OCI-LY7 (cell line): ENCODE results near the gene SCLT1. TPM values are rescaled to one million over a fixed set of nuclear protein-coding genes. Genes with fewer than 3 reads are reported as not detected.

ENCODE experiments used
- BruUV-seq: library from RNA; stranded (reverse); fragments of 400-500 nt; replicated peaks from 2 replicates; lab custom pipeline; 2021; lab: Mats Ljungman, UMichigan
- CTCF ChIA-PET: fragments of 300-600 bp; sonication (Branson Sonifier 250); formaldehyde crosslinking; loops from one replicate; lab custom pipeline; 2022; ENCODE audit warnings: antibody characterized with exemption; ENCODE audit not compliant: unreplicated experiment; lab: Charles Lee
- POLR2A ChIA-PET: fragments of 300-600 bp; sonication (Branson Sonifier 250); formaldehyde crosslinking; loops from one replicate; lab custom pipeline; 2022; ENCODE audit warnings: antibody characterized with exemption; lab: Charles Lee
- DNase-seq: peaks from one replicate; pipeline ENCODE4 v3.0.0-alpha.2; 2015; ENCODE audit warnings: low spot score
- H2AFZ ChIP-seq: fragments of 200-600 bp; sonication (generic), shearing (Covaris generic); 2 replicates; pipeline ENCODE4 v1.6.1; 2014; ENCODE audit warnings: mild to moderate bottlenecking, antibody characterized with exemption, low read length, moderate library complexity
- H3K27ac ChIP-seq: fragments of 200-600 bp; sonication (generic); 2 replicates; pipeline ENCODE4 v1.5.1; 2014; ENCODE audit warnings: mixed run types, low read depth, mild to moderate bottlenecking, moderate library complexity, low read length, inconsistent platforms; ENCODE audit not compliant: poor library complexity, severe bottlenecking
- H3K36me3 ChIP-seq: fragments of 200-600 bp; sonication (generic); 2 replicates; pipeline ENCODE4 v1.6.1; 2014; ENCODE audit warnings: mild to moderate bottlenecking, antibody characterized with exemption, low read length, moderate library complexity, mixed read lengths; ENCODE audit not compliant: insufficient read depth
- H3K4me1 ChIP-seq: fragments of 200-600 bp; sonication (generic); 2 replicates; pipeline ENCODE4 v1.5.1; 2014; ENCODE audit warnings: mild to moderate bottlenecking, low read length; ENCODE audit not compliant: insufficient read depth, poor library complexity, severe bottlenecking
- H3K4me2 ChIP-seq: fragments of 200-600 bp; sonication (generic); 2 replicates; pipeline ENCODE4 v1.6.1; 2014; ENCODE audit warnings: mild to moderate bottlenecking, low read length
- H3K4me3 ChIP-seq: fragments of 200-600 bp; sonication (generic); 2 replicates; pipeline ENCODE4 v1.5.1; 2014; ENCODE audit warnings: mild to moderate bottlenecking, low read depth, low read length; ENCODE audit not compliant: poor library complexity, severe bottlenecking
- H3K79me2 ChIP-seq: fragments of 200-600 bp; sonication (generic); 2 replicates; pipeline ENCODE4 v1.6.1; 2016; ENCODE audit warnings: low read depth, mild to moderate bottlenecking, low read length, moderate library complexity, mixed read lengths; ENCODE audit not compliant: insufficient read depth
- H3K9me2 ChIP-seq: fragments of 200-600 bp; sonication (generic); 2 replicates; pipeline ENCODE4 v1.6.1; 2016; ENCODE audit warnings: mild to moderate bottlenecking, low read length, mixed read lengths; ENCODE audit not compliant: insufficient read depth
- H3K9me3 ChIP-seq: fragments of 200-600 bp; sonication (generic); 2 replicates; pipeline ENCODE4 v1.6.1; 2014; ENCODE audit warnings: mild to moderate bottlenecking, mixed run types, low read length, mixed read lengths
- H4K20me1 ChIP-seq: fragments of 200-600 bp; sonication (generic); 2 replicates; pipeline ENCODE4 v1.6.1; 2014; ENCODE audit warnings: mild to moderate bottlenecking, antibody characterized with exemption, low read length, moderate library complexity, mixed read lengths; ENCODE audit not compliant: insufficient read depth
- CTCF ChIP-seq: fragments of 200-600 bp; sonication (generic); conservative IDR thresholded peaks from 2 replicates; pipeline ENCODE4 v1.5.1; 2014; ENCODE audit warnings: mild to moderate bottlenecking, antibody characterized with exemption, low read length, moderate library complexity, mixed read lengths
- EZH2phosphoT487 ChIP-seq: fragments of 200-600 bp; sonication (generic); IDR thresholded peaks from 2 replicates; pipeline ENCODE4 v1.6.1; 2018; ENCODE audit warnings: low read depth, borderline replicate concordance, mild to moderate bottlenecking, mixed run types, antibody characterized with exemption, low read length, moderate library complexity, mixed read lengths
- intact Hi-C: fragments of 100-400 bp; cut with micrococcal nuclease; formaldehyde crosslinking; loops from one replicate; pipeline ENCODE4 v1.10.0; 2022; ENCODE audit not compliant: unreplicated experiment
- total RNA-seq, 2 experiments: library from RNA; depleted of rRNA in 1 of 2; stranded (reverse); fragments of >200 nt in 1 of 2; shearing (Covaris generic) in 1 of 2; gene quantifications; 2 replicates each; pipeline ENCODE4 v1.2.3, GENCODE V29; 2014 to 2022

SCLT1 gene
- total RNA-seq, 2 experiments from 2014 or later: 36.9 to 42.0 TPM

GRCh38 chr4:128986019-128986418 lies 107.3 kb downstream of the SCLT1 start:
- intact Hi-C loops: no loop called here
- no peak overlapping the region for H2AFZ ChIP-seq
- POLR2A ChIA-PET: no interaction called here
- TF ChIP-seq CTCF (no peak), EZH2phosphoT487 (no peak)
- no peak overlapping the region for H3K27ac ChIP-seq
- no peaks in the 10 kb centered on the region for H3K9me2 ChIP-seq
- H4K20me1 ChIP-seq: no peaks in the 10 kb centered on the region
- no peak overlapping the region for H3K4me3 ChIP-seq
- no peaks in the 10 kb centered on the region for H3K79me2 ChIP-seq
- no peak overlapping the region for H3K4me2 ChIP-seq
- no peaks in the 10 kb centered on the region for H3K36me3 ChIP-seq
- no peaks in the 10 kb centered on the region for H3K4me1 ChIP-seq
- no TSS peak for BruUV-seq
- DNase-seq: no peak
- CTCF ChIA-PET: no interaction called here
- no peaks in the 10 kb centered on the region for H3K9me3 ChIP-seq

- no peak for DNase-seq
- TF ChIP-seq EZH2phosphoT487 (no peak), CTCF (no peak)
- BruUV-seq: TSS peak; percentile 35
- Histone ChIP-seq H3K9me2 (no peaks in the 10 kb centered on the region), H3K27ac (no peak overlapping the region), H3K4me2 (no peak overlapping the region), H3K9me3 (no peaks in the 10 kb centered on the region), H3K79me2 (no peaks in the 10 kb centered on the region), H3K36me3 (no peaks in the 10 kb centered on the region), H3K4me3 (no peak overlapping the region), H3K4me1 (no peaks in the 10 kb centered on the region), H2AFZ (no peak overlapping the region), H4K20me1 (no peaks in the 10 kb centered on the region)
- intact Hi-C loops: no loop called here
- POLR2A ChIA-PET: interaction anchor here (0.6 kb wide), 1 partner anchor 912 kb away, joined by 4 read pairs; no protein-coding TSS in a partner anchor
- CTCF ChIA-PET: no interaction called here
Measured at GRCh38 chr4:128983771-128984485, 109.4 kb downstream of the SCLT1 start.

GRCh38 chr4:128981377-128981776 lies 112.0 kb downstream of the SCLT1 start:
- ChIA-PET POLR2A (interaction anchor here (0.5 kb wide), 1 partner anchor 757 kb away, joined by 3 read pairs; no protein-coding TSS in a partner anchor), CTCF (no interaction called here)
- intact Hi-C loops: no loop called here
- H3K27ac ChIP-seq: no peak overlapping the region
- no peaks in the 10 kb centered on the region for H3K36me3 ChIP-seq
- no peaks in the 10 kb centered on the region for H3K9me3 ChIP-seq
- H3K4me2 ChIP-seq: no peak overlapping the region
- BruUV-seq: no TSS peak
- DNase-seq: no peak
- H3K4me1 ChIP-seq: no peaks in the 10 kb centered on the region
- no peaks in the 10 kb centered on the region for H3K9me2 ChIP-seq
- H2AFZ ChIP-seq: no peak overlapping the region
- H3K4me3 ChIP-seq: no peak overlapping the region
- TF ChIP-seq CTCF (no peak), EZH2phosphoT487 (no peak)
- H4K20me1 ChIP-seq: no peaks in the 10 kb centered on the region
- no peaks in the 10 kb centered on the region for H3K79me2 ChIP-seq
